ENCODE results near the gene MIER3. TPM values are rescaled to one million over a fixed set of nuclear protein-coding genes. Genes with fewer than 3 reads are reported as not detected.

MIER3 gene
- total RNA-seq, 2 donors from 2014 or later: 20.9 to 21.0 TPM

DNA sequence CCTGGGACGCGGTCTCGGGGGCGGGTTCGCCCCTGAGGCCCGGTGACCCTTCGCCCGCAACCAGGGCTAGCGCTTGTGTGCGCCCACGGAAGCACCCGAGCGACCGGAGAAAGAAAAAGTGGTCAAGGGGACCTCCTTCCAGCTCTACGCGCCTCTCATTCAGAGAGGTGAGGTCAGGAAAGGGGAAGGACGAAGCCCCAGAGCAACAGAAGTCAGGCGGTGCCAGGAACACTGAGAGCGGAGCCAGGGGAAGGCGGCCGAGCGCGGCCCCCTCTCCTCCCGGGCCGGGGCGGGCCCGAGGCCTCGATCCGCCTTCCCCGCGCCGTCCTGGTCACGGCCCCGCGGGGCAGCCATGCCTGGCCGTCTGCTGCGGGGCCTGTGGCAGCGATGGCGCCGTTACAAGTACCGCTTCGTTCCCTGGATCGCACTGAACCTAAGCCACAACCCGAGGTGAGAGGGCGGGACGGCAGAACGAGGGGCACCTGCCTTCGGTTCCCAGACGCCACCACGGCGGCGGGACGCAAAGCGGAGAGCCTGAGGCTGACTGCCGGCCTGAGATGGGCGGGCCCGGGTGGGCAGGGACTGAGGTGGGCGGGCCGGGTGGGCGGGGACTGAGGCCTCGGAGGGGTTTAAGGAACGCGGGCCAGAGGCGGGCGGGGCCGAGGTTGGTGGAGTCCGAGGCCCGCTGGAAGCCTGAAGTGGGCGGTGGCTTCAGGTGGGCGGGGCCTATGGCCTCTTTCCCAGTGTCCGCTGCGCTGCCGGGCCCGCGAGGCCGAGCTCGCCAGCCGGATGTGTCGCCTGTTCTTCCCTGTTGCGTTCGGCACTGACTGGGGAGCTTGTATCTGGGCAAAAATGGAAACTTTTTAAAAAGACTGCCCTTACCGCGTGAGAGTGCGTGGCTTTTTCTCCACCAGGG, 42.4 kb downstream of the MIER3 start, which contains the start of gene SETD9:
Gene SETD9, plus strand, starts transcription at position 303 of the 916 bp plus-strand sequence. Its CDS starts 50 bp downstream, at position 353.
- intact Hi-C loops (cut with DNase I): loop anchor here in 1 of 2 donors (10.0 kb wide), 1 partner anchor 1555 kb away; the partner anchor contains the start of gene PLK2
- peak; percentile 100 for DNase-seq (ENCODE audit: low spot score)

- intact Hi-C loops (cut with DNase I): loop anchor here in 1 of 2 donors (10.0 kb wide), 1 partner anchor 1556 kb away; the partner anchor contains the start of gene PLK2
These were observed 43.0 kb downstream of the MIER3 start for GRCh38 chr5:56908942-56909293.

GRCh38 chr5:56900858-56901578, 50.9 kb downstream of the MIER3 start:
- intact Hi-C loops (cut with DNase I): loop anchor here (5.0 to 10.0 kb wide), 3 partner anchors 231 to 1564 kb away; partner anchors contain the start of gene PLK2 (in 1 of the 2)
- DNase-seq (ENCODE audit: low spot score): no peak

More at GRCh38 chr5:56908942-56909293, 43.0 kb downstream of the MIER3 start:
- peak; percentile 93 for DNase-seq (ENCODE audit: low spot score)

GRCh38 chr5:56900395-56900794, 51.5 kb downstream of the MIER3 start:
- intact Hi-C loops (cut with DNase I): loop anchor here (5.0 to 10.0 kb wide), 3 partner anchors 232 to 1564 kb away; partner anchors contain the start of gene PLK2 (in 1 of the 2)
- DNase-seq (ENCODE audit: low spot score): no peak

DNA sequence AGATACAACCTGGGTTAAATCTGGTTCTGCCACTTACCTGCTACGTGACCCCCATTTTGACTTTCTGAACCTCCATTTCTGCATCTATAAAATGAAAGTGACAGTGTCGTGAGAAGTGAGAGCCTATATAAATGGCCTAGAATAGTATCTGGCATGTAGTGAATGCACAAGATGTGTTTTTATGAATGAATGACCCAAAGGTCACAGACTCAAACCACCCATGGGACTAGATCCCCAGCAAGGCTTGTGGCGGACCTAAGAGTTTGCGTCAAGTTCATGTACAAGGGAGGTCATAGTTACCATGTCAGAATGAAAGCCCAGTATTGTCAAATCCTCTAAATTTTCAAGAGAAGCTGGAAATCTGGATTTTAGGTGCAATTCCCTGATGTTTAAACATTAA, 53.7 kb downstream of the MIER3 start:
- no peak for DNase-seq (ENCODE audit: low spot score)
- intact Hi-C loops (cut with DNase I): no loop called here

GRCh38 chr5:56896763-56897162, 55.2 kb downstream of the MIER3 start:
- DNase-seq (ENCODE audit: low spot score): no peak
- intact Hi-C loops (cut with DNase I): no loop called here

DNA sequence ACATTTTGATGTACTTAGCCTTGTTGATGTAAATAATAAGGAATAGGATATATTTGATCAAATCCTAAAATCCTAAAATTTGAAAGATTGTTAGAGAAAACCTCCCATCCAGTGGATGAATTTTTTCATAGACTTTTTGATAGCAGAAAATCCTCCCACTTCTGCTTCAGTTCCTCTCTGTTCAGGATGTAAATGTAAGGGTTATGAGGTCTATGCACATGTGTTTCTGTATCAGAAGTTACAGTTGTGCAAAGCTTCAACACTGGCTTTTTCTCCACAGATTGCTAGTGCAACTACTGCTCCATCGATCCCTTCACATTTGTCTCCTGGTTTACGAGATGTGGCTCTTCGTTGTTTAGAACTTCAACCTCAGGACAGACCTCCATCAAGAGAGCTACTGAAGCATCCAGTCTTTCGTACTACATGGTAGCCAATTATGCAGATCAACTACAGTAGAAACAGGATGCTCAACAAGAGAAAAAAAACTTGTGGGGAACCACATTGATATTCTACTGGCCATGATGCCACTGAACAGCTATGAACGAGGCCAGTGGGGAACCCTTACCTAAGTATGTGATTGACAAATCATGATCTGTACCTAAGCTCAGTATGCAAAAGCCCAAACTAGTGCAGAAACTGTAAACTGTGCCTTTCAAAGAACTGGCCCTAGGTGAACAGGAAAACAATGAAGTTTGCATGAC, 58.5 kb downstream of the MIER3 start:
- no peak for DNase-seq (ENCODE audit: low spot score)
- intact Hi-C loops (cut with DNase I): no loop called here

GRCh38 chr5:56881571-56881970, 70.4 kb downstream of the MIER3 start:
- DNase-seq (ENCODE audit: low spot score): no peak
- intact Hi-C loops (cut with DNase I): no loop called here

- intact Hi-C loops (cut with DNase I): no loop called here
- DNase-seq (ENCODE audit: low spot score): no peak
These were observed 75.6 kb downstream of the MIER3 start for GRCh38 chr5:56876327-56876726.

DNA sequence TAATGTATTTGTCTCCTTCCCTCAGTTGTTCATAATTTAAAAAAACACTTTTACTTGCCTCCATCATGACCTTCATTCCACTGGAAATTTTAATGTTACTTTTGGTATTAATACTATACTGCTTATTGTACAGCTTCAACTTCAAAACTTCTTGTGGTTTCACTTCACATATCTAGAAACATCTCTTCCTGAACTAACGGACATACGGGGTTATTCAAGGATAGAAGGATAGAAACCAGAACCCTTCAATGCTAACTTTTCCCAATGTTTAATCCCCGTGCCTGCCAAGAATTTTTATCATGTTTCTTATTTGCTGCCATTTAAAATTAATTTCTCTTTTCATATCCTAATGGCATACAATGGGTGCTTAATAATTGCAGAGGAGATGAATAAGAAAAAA, 78.9 kb downstream of the MIER3 start:
- intact Hi-C loops (cut with DNase I): no loop called here
- no peak for DNase-seq (ENCODE audit: low spot score)

DNA sequence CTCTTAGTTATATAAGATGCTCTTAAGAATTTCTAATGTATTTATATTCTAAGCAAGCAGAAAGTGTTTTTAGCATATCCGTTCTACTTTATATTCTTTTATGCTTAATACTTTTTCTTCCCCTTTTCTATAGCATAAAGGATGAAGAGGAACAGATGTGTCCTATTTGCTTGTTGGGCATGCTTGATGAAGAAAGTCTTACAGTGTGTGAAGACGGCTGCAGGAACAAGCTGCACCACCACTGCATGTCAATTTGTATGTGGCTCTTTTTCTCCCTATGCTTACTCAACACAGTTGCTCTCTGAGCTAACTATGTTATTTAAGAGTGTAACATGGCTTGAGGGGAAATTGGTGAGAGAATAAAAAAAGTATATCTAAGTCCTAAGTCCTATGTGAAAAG, 80.1 kb downstream of the MIER3 start:
- intact Hi-C loops (cut with DNase I): no loop called here
- DNase-seq (ENCODE audit: low spot score): no peak

Other genes with a start within 250 kb of the MIER3 start
- gene MAP3K1, start 136.6 kb downstream of the MIER3 start, total RNA-seq: 10 to 100 TPM; 10.4 to 12.0 TPM
- 1 to 10 TPM; 4.3 to 9.3 TPM for gene SETD9, start 42.5 kb downstream of the MIER3 start, total RNA-seq
- 10 to 100 TPM; 51.2 to 51.6 TPM for gene GPBP1, start 221.9 kb upstream of the MIER3 start, total RNA-seq

Measured in posterior vena cava (tissue), 2 donors.